Upper lobe of left lung (tissue), 6 donors: ENCODE measurements around the gene IFIT1B. TPM values are rescaled to one million over a fixed set of nuclear protein-coding genes. Genes with fewer than 3 reads are reported as not detected.

Experiments used
- ATAC-seq, 2 donors: fragments of 200-7000 bp; cut with Tn5 transposase; one replicate each; pipeline ENCODE4 v1.9.1; 2022; ENCODE audit warnings: mild to moderate bottlenecking in 2 of 2, moderate library complexity in 2 of 2; ENCODE audit not compliant: low FRiP score in 2 of 2
- DNase-seq, 2 donors: peaks; one replicate each; pipeline ENCODE4 v3.0.0-alpha.2; 2019 to 2020
- H3K27ac ChIP-seq, 4 donors: fragments of 200-600 bp; sonication (generic); one replicate each; pipeline ENCODE4 v1.5.1; 2016 to 2019
- H3K27me3 ChIP-seq, 4 donors: fragments of 200-600 bp; sonication (generic); one replicate each; pipeline ENCODE4 v1.5.1; 2017 to 2019
- H3K36me3 ChIP-seq, 4 donors: fragments of 200-600 bp; sonication (generic); one replicate each; pipeline ENCODE4 v1.5.1; 2016 to 2019
- H3K4me1 ChIP-seq, 4 donors: fragments of 200-600 bp; sonication (generic); one replicate each; pipeline ENCODE4 v1.5.1; 2018 to 2019
- H3K4me3 ChIP-seq, 4 donors: fragments of 200-600 bp; sonication (generic); one replicate each; pipeline ENCODE4 v1.5.1; 2017 to 2019; ENCODE audit warnings: mild to moderate bottlenecking in 2 of 4, moderate library complexity in 1 of 4
- H3K9me3 ChIP-seq, 4 donors: fragments of 200-600 bp; sonication (generic); one replicate each; pipeline ENCODE4 v1.5.1; 2018 to 2019
- EP300 ChIP-seq, 4 donors: sonication (generic); formaldehyde crosslinking; IDR thresholded peaks; one replicate each; pipeline ENCODE4 v1.5.1; 2017; ENCODE audit warnings: antibody characterized with exemption in 4 of 4, control low read depth in 2 of 4
- POLR2A ChIP-seq, 4 donors: fragments of 450-650 bp; IDR thresholded peaks; one replicate each; pipeline ENCODE4 v1.5.1; 2016 to 2017; ENCODE audit warnings: antibody characterized with exemption in 4 of 4, mild to moderate bottlenecking in 2 of 4
- POLR2AphosphoS5 ChIP-seq, 2 donors: sonication (generic); formaldehyde crosslinking; IDR thresholded peaks; one replicate each; pipeline ENCODE4 v1.5.1; 2017; ENCODE audit warnings: antibody characterized with exemption in 2 of 2
- WGBS, 2 donors: methylation state at CpG; one replicate each; pipeline ENCODE4 v1.1.5; 2017 to 2018; 5-methylcytosine and 5-hydroxymethylcytosine counted together
- total RNA-seq, 6 donors: library from RNA; depleted of rRNA in 4 of 6; stranded (reverse); fragments of >200 nt in 4 of 6; gene quantifications; one replicate each; pipeline versions ENCODE4 v1.1.0 to v1.2.1, GENCODE V29; 2016 to 2021
- TF ChIP-seq, protein P1 (sequence below), 6 experiments: fragments of 450-650 bp in 4 of 6; fragments of 200-600 bp in 2 of 6; sonication (generic) in 2 of 6; IDR thresholded peaks; one replicate each; pipeline ENCODE4 v1.5.1; 2016 to 2019; ENCODE audit warnings: antibody characterized with exemption in 6 of 6
- donor health status: DM: no; HTN: no; CAD: no; lungs with moderate emphysema.
- donor health status: DM: no; HTN: yes; CAD: no; lungs with severe emphysema.

IFIT1B gene
- total RNA-seq, 6 donors from 2014 or later, result 0.20 to 0.59 TPM; not detected in 4

- TF ChIP-seq, protein P1, sequence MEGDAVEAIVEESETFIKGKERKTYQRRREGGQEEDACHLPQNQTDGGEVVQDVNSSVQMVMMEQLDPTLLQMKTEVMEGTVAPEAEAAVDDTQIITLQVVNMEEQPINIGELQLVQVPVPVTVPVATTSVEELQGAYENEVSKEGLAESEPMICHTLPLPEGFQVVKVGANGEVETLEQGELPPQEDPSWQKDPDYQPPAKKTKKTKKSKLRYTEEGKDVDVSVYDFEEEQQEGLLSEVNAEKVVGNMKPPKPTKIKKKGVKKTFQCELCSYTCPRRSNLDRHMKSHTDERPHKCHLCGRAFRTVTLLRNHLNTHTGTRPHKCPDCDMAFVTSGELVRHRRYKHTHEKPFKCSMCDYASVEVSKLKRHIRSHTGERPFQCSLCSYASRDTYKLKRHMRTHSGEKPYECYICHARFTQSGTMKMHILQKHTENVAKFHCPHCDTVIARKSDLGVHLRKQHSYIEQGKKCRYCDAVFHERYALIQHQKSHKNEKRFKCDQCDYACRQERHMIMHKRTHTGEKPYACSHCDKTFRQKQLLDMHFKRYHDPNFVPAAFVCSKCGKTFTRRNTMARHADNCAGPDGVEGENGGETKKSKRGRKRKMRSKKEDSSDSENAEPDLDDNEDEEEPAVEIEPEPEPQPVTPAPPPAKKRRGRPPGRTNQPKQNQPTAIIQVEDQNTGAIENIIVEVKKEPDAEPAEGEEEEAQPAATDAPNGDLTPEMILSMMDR (IDR thresholded peaks at IDR 0.05), result no peak
- TF ChIP-seq POLR2AphosphoS5 (IDR thresholded peaks at IDR 0.05), result peak; percentile 7 to 69
- TF ChIP-seq POLR2A (IDR thresholded peaks at IDR 0.05), result peak in 3 of 4 donors; percentile 30 to 79 (median 56)
- DNase-seq, result peak; percentile 75 to 95
- WGBS, 2 donors, result 1% methylated on average over 43 to 48 of the region's 48 CpGs
- Histone ChIP-seq H3K4me1 (peaks cover 36 to 47% (median 38%) of the 10 kb centered on the region in 4 donors), H3K4me3 (peak within 1 kb of the TSS; percentile 36 to 96 (median 74)), H3K27me3 (no peaks in the 10 kb centered on the region), H3K9me3 (no peaks in the 10 kb centered on the region), H3K27ac (peak within 1 kb of the TSS; percentile 94 to 99 (median 97)), H3K36me3 (peaks cover 0 to 10% (median 2%) of the 10 kb centered on the region in 4 donors)
- ATAC-seq, result peak; percentile 91 to 96
Observed at GRCh38 chr10:89414146-89414878, 36.5 kb downstream of the IFIT1B start, which contains the start of gene IFIT5. Gene IFIT5, plus strand, starts transcription at chr10:89414568. Its CDS starts 231 bp downstream, at chr10:89414799.

GRCh38 chr10:89414879-89415821 lies 37.3 kb downstream of the IFIT1B start:
- TF ChIP-seq, protein P1 (IDR thresholded peaks at IDR 0.05), result peak in 2 of 6 experiments; percentile 41 to 48
- TF ChIP-seq POLR2AphosphoS5 (IDR thresholded peaks at IDR 0.05) (peak in 1 of 2 donors; percentile 37), EP300 (IDR thresholded peaks at IDR 0.05) (no peak), POLR2A (IDR thresholded peaks at IDR 0.05) (peak in 3 of 4 donors; percentile 4 to 17 (median 10))
- H3K27ac ChIP-seq, result peak overlapping the region; percentile 94 to 99 (median 97)
- ATAC-seq (peak; percentile 81 to 86), DNase-seq (peak; percentile 41 to 89)
- peak overlapping the region; percentile 36 to 96 (median 74) for H3K4me3 ChIP-seq
- peaks cover 0 to 12% (median 2%) of the 10 kb centered on the region in 4 donors for H3K36me3 ChIP-seq
- no peaks in the 10 kb centered on the region for H3K27me3 ChIP-seq
- no peaks in the 10 kb centered on the region for H3K9me3 ChIP-seq
- 1% methylated on average over 37 to 52 of the region's 66 CpGs for WGBS, 2 donors
- H3K4me1 ChIP-seq, result peaks cover 42 to 56% (median 45%) of the 10 kb centered on the region in 4 donors

GRCh38 chr10:89416465-89416864 lies 38.6 kb downstream of the IFIT1B start:
- no peaks in the 10 kb centered on the region for H3K27me3 ChIP-seq
- ATAC-seq (no peak), DNase-seq (no peak)
- WGBS, 2 donors, result 61 to 100% methylated on average over 1 of the region's 1 CpG
- TF ChIP-seq POLR2A (IDR thresholded peaks at IDR 0.05) (no peak), EP300 (IDR thresholded peaks at IDR 0.05) (no peak), POLR2AphosphoS5 (IDR thresholded peaks at IDR 0.05) (no peak)
- TF ChIP-seq, protein P1 (IDR thresholded peaks at IDR 0.05), result no peak
- peak overlapping the region in 1 of 4 donors; percentile 96 for H3K4me3 ChIP-seq
- H3K27ac ChIP-seq, result peak overlapping the region in 2 of 4 donors; percentile 95 to 99
- H3K9me3 ChIP-seq, result no peaks in the 10 kb centered on the region
- H3K36me3 ChIP-seq, result peaks cover 0 to 18% (median 2%) of the 10 kb centered on the region in 4 donors
- H3K4me1 ChIP-seq, result peaks cover 45 to 64% (median 49%) of the 10 kb centered on the region in 4 donors

DNA sequence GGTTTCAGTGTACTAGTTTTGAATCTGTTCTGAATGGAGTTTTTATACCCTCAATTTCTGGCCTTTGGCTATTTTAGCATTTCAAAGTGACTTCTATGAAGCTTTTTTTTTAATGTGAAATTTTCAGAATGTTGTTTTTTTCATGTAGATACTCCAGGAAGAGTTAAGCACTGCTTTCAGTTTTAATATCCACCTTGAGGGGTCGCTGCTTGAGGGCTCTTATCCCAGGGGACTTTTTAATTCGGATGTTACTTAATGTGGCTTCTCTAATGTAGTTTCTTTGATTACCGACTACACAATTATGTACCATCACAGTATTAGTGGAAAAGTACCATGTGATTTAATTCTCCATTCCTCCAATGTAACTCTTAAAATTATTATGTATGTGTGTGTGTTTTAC lies 41.7 kb downstream of the IFIT1B start:
- peak overlapping the region in 2 of 4 donors; percentile 44 to 95 for H3K27ac ChIP-seq
- ATAC-seq, result no peak
- H3K27me3 ChIP-seq, result no peaks in the 10 kb centered on the region
- peaks cover 0 to 30% (median 2%) of the 10 kb centered on the region in 4 donors for H3K36me3 ChIP-seq
- 34 to 42% methylated on average over 3 of the region's 3 CpGs for WGBS, 2 donors
- TF ChIP-seq EP300 (IDR thresholded peaks at IDR 0.05) (no peak), POLR2A (IDR thresholded peaks at IDR 0.05) (no peak), POLR2AphosphoS5 (IDR thresholded peaks at IDR 0.05) (no peak)
- TF ChIP-seq, protein P1 (IDR thresholded peaks at IDR 0.05), result peak in 4 of 6 experiments; percentile 24 to 58 (median 40)
- H3K4me3 ChIP-seq, result no peak overlapping the region
- H3K9me3 ChIP-seq, result no peaks in the 10 kb centered on the region
- peaks cover 42 to 62% (median 47%) of the 10 kb centered on the region in 4 donors for H3K4me1 ChIP-seq
- no peak for DNase-seq
